Muscle of arm (tissue), 12 donors: Measurements from ENCODE around the gene CYBA. TPM values are rescaled to one million over a fixed set of nuclear protein-coding genes. Genes with fewer than 3 reads are reported as not detected.
"Not testable (repeated sequence)": the region's sequence is repeated elsewhere in the genome, so short reads cannot be mapped to it uniquely, and the experiment has no call there.

Experiments
- DNase-seq: peaks from one replicate; pipeline ENCODE4 v3.0.0-alpha.2; 2013
- polyA plus RNA-seq, 12 donors: library from polyadenylated mRNA; unstranded; fragments of 120-200 nt; gene quantifications; one replicate each; pipeline ENCODE4 v1.2.1, GENCODE V29; 2013; ENCODE audit not compliant: insufficient read length in 12 of 12

CYBA gene
- polyA plus RNA-seq, 12 donors = 19.5 to 60.4 (median 30.6) TPM; not detected in 1

DNA sequence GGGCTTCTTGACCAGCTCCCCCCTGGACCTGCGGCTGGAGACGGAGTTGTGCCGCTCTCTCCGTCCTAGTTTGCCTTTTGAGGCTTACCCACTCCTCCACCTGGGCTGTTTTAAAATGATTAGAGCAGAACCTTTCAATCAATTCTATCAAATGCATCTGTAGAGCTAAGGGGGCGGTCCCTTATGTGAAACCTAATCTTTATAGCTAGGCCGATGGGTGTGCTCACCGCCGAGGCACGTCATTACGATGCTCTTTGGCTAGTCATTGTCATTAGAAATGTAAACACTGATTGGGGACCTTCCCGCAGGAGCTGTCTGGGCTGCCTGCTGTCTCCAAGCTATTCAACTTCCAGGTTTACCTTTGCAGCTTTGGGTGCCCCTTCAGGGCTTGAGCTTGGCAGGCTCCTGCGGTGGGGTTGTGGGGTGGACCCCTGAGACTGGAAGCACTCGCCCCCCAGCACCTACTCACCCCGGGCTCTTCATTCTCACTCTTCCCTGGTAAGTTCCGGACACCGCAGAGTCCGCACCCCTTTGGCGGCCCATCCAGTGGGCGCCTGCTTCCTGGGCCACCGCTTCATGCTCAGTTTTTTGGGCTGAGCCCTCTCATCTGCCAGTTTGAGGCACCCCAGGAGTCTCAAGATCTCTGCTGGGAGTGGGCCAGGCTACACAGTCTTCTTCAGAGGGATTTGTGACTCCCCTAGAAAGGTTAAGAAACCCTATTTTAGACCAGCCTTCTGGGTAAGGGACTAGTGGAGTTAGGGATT lies 33.4 kb downstream of the CYBA start:
- no peak for DNase-seq

- no peak for DNase-seq
These were observed 34.1 kb downstream of the CYBA start for GRCh38 chr16:88616736-88617135.

- no peak for DNase-seq
These were observed 34.5 kb downstream of the CYBA start for GRCh38 chr16:88616320-88616719.

GRCh38 chr16:88614818-88615580 lies 35.9 kb downstream of the CYBA start:
- DNase-seq = no peak

- no peak for DNase-seq
These were observed 36.7 kb downstream of the CYBA start for GRCh38 chr16:88613911-88614817.

DNA sequence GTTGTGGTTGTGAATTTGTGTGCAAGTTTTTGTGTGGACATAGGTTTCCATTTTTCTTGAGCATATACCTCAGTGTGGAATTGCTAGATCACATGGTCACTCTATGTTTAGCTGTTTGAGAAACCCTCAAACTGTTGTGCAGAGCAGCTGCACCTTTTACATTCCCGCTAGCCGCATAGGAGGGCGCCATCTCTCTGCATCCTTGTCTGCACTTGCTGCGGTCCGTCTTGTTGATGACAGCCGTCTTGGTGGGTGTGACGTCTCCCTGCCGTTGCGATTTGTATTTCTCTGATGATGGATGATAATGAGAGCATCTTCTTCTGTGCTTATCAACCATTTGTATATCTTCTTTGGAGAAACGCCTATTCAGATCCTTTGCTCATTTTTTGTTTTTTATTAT lies 37.6 kb downstream of the CYBA start:
- DNase-seq = no peak

DNA sequence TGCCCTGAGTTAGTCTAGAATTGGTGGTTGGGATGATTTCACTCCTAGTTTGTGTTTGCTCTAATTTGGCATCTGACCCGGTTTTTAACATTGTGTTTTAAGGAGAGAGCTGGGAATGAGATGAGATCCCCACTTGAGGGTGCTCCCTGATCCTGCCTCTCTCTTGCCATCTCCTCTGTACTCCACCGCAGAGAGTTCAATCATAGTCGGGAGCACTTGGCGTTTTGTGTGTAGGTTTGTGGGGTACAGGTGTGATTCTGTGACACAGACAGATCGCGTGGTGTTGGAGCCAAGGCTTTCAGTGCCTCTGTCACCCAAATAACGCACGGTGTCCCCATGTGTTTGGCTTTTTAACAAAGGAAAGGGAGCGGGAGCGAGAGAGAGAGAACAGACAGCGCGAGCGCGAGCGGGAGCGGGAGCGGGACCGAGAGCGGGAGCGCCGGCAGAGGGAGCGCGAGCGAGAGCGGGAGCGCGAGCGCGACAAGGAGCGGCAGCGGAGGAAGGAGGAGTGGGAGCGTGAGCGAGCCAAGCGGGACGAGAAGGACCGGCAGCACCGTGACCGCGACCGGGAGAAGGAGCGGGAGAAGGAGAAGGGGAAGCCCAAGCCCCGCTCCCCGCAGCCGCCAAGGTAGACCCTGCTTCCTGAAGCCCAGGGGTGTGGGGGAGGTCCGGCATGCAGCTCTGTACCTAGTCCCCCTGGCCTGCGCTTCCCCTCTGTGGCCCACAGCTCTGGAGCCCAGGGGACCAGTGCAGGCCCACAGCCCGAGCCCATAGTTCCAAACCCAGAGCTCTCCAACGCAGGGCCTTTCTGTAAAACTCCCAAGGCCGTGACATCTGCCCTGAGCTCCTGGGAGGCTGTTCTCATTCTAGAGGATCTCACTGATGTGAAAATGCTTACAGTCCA lies 39.7 kb downstream of the CYBA start:
- no peak for DNase-seq

DNA sequence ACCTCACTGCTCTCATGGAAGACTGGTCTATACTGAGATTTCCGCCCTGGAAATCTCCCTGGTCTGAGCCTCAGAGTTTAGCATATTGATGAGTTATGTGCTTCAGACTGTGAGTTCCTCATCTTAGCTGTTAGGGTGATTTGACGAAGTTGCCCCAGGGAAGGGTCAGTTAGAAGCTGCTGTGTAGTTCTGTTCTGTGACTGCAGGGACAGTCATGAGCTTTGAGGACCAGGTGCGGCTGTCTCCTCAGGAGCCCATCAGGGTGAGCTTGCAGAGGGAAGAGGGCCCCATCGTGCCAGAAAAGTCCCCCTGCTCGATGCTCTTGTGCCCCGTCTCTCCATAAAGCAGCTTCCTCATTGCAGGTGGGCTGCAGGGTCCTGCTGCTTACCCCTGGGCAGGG lies 40.8 kb downstream of the CYBA start:
- DNase-seq = no peak

- not testable (repeated sequence) for DNase-seq
These were observed 41.4 kb downstream of the CYBA start for GRCh38 chr16:88609426-88609825.

- DNase-seq = no peak
These were observed 42.8 kb downstream of the CYBA start for GRCh38 chr16:88608076-88608475.

DNA sequence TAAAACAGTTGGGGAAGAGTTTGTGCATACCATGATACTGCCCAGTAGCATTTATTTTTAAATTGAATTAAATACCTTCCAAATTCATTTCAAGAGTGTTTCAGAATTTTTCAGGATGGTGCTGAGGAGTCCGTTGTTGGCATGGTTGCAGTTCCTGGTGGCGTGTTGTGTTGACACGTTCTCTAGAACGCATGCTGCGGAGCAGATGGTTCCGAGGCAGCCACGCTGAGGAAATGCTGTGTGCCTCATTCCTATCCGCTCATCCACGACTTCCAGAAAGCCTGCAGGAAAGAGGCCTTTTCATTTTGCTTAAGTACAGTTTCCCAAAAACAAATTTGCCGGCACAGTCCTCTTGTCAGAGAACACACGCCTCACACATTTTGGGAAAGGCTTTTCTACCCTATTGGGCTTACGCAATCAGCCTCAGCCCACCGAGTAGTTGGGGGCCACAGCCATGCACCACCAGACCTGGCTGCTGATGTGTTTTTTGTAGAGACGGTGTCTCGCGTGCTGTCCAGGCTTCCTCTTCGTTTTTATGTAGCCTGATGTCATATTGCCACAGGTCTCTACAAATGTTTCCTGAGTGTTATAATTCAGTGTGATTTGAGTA lies 44.6 kb downstream of the CYBA start:
- no peak for DNase-seq

DNA sequence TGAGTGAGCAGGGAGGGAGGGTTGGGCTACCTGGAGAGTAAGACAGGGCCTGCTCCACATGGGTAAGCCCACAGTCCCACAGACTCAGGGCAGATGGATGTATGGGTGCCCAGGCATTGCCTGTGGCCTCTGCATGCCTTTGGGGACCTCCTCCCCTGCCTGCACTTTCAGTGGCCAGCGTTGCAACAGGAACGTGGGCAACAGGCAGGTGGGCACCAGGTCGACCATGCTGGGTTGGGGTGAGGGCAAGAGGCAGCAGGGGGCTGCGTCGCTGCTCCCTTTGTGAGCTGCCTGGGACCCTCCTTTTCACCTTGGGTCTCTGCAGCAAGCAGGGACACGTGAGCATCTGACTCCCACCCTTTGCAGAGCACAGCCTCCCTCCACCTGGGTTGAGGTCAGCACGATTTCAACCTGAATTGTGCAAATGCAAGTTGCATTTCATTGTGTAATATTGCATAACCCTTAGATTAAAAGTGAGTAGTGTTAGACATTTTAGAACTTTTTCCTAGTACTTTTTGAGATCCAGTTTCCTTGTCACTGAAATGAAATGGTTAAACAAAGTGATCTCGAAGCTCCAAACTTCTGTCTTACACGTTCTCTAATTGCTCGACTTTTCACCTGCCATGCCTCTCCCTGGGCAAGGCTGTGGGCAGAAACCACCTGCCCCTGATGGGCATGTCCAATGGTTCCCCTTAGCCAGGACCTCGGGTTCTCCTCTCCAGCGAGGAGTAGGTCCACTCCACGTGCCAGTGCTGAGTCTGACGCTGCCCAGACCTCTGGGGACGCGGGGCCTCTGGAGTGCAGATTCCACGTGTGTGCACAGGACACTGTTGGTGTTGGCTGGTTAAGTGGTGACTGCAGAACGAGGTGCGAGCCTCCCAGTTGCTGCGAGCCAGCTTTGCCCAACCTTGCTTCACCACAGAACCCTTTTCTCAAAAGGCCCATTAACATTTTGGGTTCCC lies 45.4 kb downstream of the CYBA start:
- no peak for DNase-seq

DNA sequence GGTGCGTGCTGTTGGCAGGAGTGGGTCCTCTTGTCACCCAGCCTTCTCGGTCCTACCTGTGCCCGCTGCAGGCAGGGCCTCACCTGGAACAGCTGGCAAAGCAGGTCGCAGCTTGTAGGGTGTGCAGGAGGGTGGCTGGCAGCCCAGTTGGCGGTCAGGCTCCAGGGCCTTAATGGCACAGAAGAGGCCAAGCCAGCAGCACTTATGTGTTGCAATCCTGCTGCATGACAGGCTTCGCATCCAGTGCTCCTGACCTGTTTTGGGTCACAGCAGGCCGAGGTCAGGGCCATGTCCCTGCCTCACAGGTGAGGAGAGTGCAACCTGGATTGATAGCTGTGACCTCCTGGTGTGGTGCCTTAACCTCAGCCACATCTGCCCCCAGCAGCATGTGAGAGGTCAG lies 48.8 kb downstream of the CYBA start:
- DNase-seq = no peak

DNA sequence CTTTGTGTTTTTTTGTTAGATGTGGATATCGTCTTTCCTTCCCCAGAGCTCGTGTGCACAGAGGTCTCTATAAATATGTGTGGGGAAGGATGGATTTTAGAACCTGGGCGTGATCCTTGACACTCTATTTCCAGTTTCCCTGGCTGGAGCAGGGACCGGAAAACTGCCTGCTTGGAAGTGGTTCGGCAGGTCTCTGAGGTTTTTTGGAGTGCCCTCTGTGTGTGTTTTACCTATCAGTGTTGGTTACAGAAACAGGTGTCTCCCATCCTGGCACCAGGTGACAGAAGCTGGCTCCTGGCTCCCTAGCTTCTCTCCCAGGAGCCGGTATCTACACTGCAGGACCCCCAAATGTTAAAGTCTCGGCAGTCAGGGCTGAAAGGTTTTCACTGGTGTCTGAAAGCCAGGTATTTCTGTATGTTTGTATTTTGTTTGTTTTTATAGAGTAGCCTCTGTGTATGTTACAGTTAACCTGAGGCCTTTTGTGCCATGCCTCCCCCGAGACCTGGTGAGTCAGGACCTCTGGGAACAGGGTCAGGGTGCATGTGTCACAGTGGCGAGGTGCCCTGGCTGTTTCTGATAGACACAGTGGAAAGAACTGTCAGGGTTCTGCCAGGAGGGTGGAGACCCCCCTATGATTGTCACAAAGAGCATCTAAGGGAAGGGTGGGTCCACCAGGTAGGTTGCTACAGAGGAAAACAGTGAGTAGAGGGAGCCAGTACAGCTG lies 49.4 kb downstream of the CYBA start:
- DNase-seq = no peak

DNA sequence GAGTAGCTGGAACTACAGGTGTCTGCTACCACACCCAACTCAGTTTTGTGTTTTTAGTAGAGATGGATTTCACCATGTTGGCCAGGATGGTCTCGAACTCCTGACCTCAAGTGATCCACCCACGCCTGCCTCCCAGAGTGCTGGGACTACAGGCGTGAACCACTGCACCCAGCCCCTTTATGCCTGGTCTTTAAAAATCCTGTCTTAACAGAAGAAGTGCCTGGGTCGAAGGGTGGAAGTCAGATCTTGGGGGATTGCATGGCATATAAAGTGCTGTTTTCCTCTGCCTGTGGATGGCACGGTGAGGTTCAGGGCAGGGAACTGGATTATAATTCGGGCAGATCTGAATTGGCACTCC lies 50.3 kb downstream of the CYBA start:
- no peak for DNase-seq

GRCh38 chr16:88599825-88600538 lies 50.9 kb downstream of the CYBA start:
- DNase-seq = no peak

- DNase-seq = peak; percentile 43
These were observed 51.6 kb downstream of the CYBA start for GRCh38 chr16:88599092-88599733.
